ENCODE data around the gene ATP6V0B. TPM values are rescaled to one million over a fixed set of nuclear protein-coding genes. Genes with fewer than 3 reads are reported as not detected.

The ATP6V0B gene
- total RNA-seq, 4 donors from 2014 or later, result 29.2 to 203 (median 97.9) TPM

GRCh38 chr1:43978551-43979260, 3.9 kb downstream of the ATP6V0B start, which contains the start of gene B4GALT2:
Gene B4GALT2, plus strand, starts transcription at chr1:43979210. Its CDS starts 1,951 bp downstream, at chr1:43981161.
- 2 to 4% methylated on average over 6 to 29 of the region's 54 CpGs for WGBS, 2 donors (ENCODE audit: low coverage in 1 of 2)
- in situ Hi-C loops (cut with MboI; ENCODE audit: low pct_ligation_motif_present in 1 of 4, low pct_unique_long_range_greater_than_20kb in 1 of 4, low sequenced_read_pairs in 3 of 4) (no loop called here), intact Hi-C loops (cut with DNase I; ENCODE audit: low total_unique reads) (no loop called here)
- TF ChIP-seq CTCF (IDR thresholded peaks at IDR 0.05), result no peak
- peak; percentile 23 for TF ChIP-seq POLR2A (IDR thresholded peaks at IDR 0.05)
- Histone ChIP-seq H3K27me3 (no peaks in the 10 kb centered on the region), H3K36me3 (peaks cover 0 to 5% (median 0%) of the 10 kb centered on the region in 4 donors), H3K4me1 (peaks cover 38 to 59% (median 56%) of the 10 kb centered on the region in 4 donors), H3K9me3 (no peaks in the 10 kb centered on the region), H3K27ac (peak within 1 kb of the TSS; percentile 72 to 85 (median 82)), H3K4me3 (peak within 1 kb of the TSS; percentile 73 to 83 (median 78))
- peak; percentile 62 for DNase-seq

- peak overlapping the region; percentile 72 to 85 (median 82) for H3K27ac ChIP-seq
- no peaks in the 10 kb centered on the region for H3K27me3 ChIP-seq
- TF ChIP-seq CTCF (IDR thresholded peaks at IDR 0.05), result no peak
- TF ChIP-seq EP300 (IDR thresholded peaks at IDR 0.05; ENCODE audit: low read depth), result no peak
- no peak for TF ChIP-seq POLR2A (IDR thresholded peaks at IDR 0.05)
- no peak for TF ChIP-seq POLR2AphosphoS5 (IDR thresholded peaks at IDR 0.05)
- peaks cover 0 to 5% (median 0%) of the 10 kb centered on the region in 4 donors for H3K36me3 ChIP-seq
- DNase-seq, result no peak
- H3K9me3 ChIP-seq, result no peaks in the 10 kb centered on the region
- intact Hi-C loops (cut with DNase I; ENCODE audit: low total_unique reads) (no loop called here), in situ Hi-C loops (cut with MboI; ENCODE audit: low pct_ligation_motif_present in 1 of 4, low pct_unique_long_range_greater_than_20kb in 1 of 4, low sequenced_read_pairs in 3 of 4) (no loop called here)
- peak overlapping the region; percentile 73 to 83 (median 78) for H3K4me3 ChIP-seq
- peaks cover 33 to 55% (median 51%) of the 10 kb centered on the region in 4 donors for H3K4me1 ChIP-seq
- 0% methylated on average over 2 of the region's 45 CpGs; no CpG with 5 or more reads in 1 of the 2 donors for WGBS, 2 donors (ENCODE audit: low coverage in 1 of 2)
Measured at GRCh38 chr1:43979261-43979527, 4.4 kb downstream of the ATP6V0B start.

- Histone ChIP-seq H3K27me3 (no peaks in the 10 kb centered on the region), H3K27ac (peak overlapping the region; percentile 72 to 85 (median 82)), H3K9me3 (no peaks in the 10 kb centered on the region), H3K4me1 (peaks cover 32 to 52% (median 50%) of the 10 kb centered on the region in 4 donors), H3K4me3 (peak overlapping the region; percentile 73 to 83 (median 78)), H3K36me3 (peaks cover 0 to 5% (median 0%) of the 10 kb centered on the region in 4 donors)
- intact Hi-C loops (cut with DNase I; ENCODE audit: low total_unique reads), result no loop called here
- peak; percentile 72 for DNase-seq
- TF ChIP-seq CTCF (IDR thresholded peaks at IDR 0.05) (no peak), POLR2A (IDR thresholded peaks at IDR 0.05) (peak; percentile 13), POLR2AphosphoS5 (IDR thresholded peaks at IDR 0.05) (peak in 1 of 3 donors; percentile 9), EP300 (IDR thresholded peaks at IDR 0.05; ENCODE audit: low read depth) (no peak)
- 4% methylated on average over 29 of the region's 45 CpGs; no CpG with 5 or more reads in 1 of the 2 donors for WGBS, 2 donors (ENCODE audit: low coverage in 1 of 2)
- in situ Hi-C loops (cut with MboI; ENCODE audit: low pct_ligation_motif_present in 1 of 4, low pct_unique_long_range_greater_than_20kb in 1 of 4, low sequenced_read_pairs in 3 of 4), result no loop called here
Measured at GRCh38 chr1:43979528-43980254, 4.9 kb downstream of the ATP6V0B start.
